Astrocyte (in vitro differentiated cells and primary cell): Measurements from ENCODE around the gene CLCNKA. TPM values are rescaled to one million over a fixed set of nuclear protein-coding genes. Genes with fewer than 3 reads are reported as not detected.

ENCODE experiments used
- DNase-seq: peaks from one replicate; pipeline ENCODE4 v3.0.0-alpha.2; 2010; ENCODE audit warnings: low read depth
- FAIRE-seq: peaks from 2 replicates; lab custom pipeline; 2011; peaks lifted over from hg19 to GRCh38; lab: Jason Lieb, UNC
- H2AFZ ChIP-seq: 2 replicates; pipeline ENCODE4 v1.6.0; 2012; ENCODE audit warnings: low read depth, low read length, inconsistent platforms
- H3K27ac ChIP-seq: 2 replicates; pipeline ENCODE4 v1.5.1; 2011; ENCODE audit warnings: low read depth, low read length, inconsistent platforms
- H3K27me3 ChIP-seq: 2 replicates; pipeline ENCODE4 v1.6.0; 2011; ENCODE audit warnings: low read length, inconsistent platforms; ENCODE audit not compliant: insufficient read depth
- H3K36me3 ChIP-seq: 2 replicates; pipeline ENCODE4 v1.5.1; 2011; ENCODE audit warnings: low read length, inconsistent platforms; ENCODE audit not compliant: insufficient read depth
- H3K4me1 ChIP-seq: 2 replicates; pipeline ENCODE4 v1.5.1; 2011; ENCODE audit warnings: low read length, inconsistent platforms; ENCODE audit not compliant: insufficient read depth
- H3K4me2 ChIP-seq: 2 replicates; pipeline ENCODE4 v1.6.0; 2012; ENCODE audit warnings: low read length, inconsistent platforms
- H3K4me3 ChIP-seq: 2 replicates; pipeline ENCODE4 v1.5.1; 2011; ENCODE audit warnings: low read depth, mild to moderate bottlenecking, low read length, inconsistent platforms; ENCODE audit not compliant: insufficient read depth
- H3K79me2 ChIP-seq: 2 replicates; pipeline ENCODE4 v1.6.0; 2012; ENCODE audit warnings: mild to moderate bottlenecking, low read length, inconsistent platforms; ENCODE audit not compliant: insufficient read depth
- H3K9ac ChIP-seq: 2 replicates; pipeline ENCODE4 v1.6.0; 2012; ENCODE audit warnings: mild to moderate bottlenecking, low read length, inconsistent platforms
- H3K9me3 ChIP-seq: 2 replicates; pipeline ENCODE4 v1.5.1; 2012; ENCODE audit warnings: low read depth, mild to moderate bottlenecking, low read length, inconsistent platforms; ENCODE audit not compliant: insufficient read depth
- H4K20me1 ChIP-seq: 2 replicates; pipeline ENCODE4 v1.6.0; 2012; ENCODE audit warnings: low read length, inconsistent platforms; ENCODE audit not compliant: insufficient read depth
- H3K27ac Mint-ChIP-seq: one replicate; pipeline ENCODE4 v1.8.0; 2021; ENCODE audit warnings: mild to moderate bottlenecking, mixed read lengths; ENCODE audit not compliant: unreplicated experiment
- H3K27me3 Mint-ChIP-seq: one replicate; pipeline ENCODE4 v1.8.0; 2021; ENCODE audit warnings: low read depth, mixed read lengths; ENCODE audit not compliant: unreplicated experiment
- H3K36me3 Mint-ChIP-seq: one replicate; pipeline ENCODE4 v1.8.0; 2021; ENCODE audit warnings: low read depth, mixed read lengths; ENCODE audit not compliant: unreplicated experiment
- H3K4me1 Mint-ChIP-seq: one replicate; pipeline ENCODE4 v1.8.0; 2021; ENCODE audit warnings: low read depth, mixed read lengths; ENCODE audit not compliant: unreplicated experiment
- H3K4me3 Mint-ChIP-seq: one replicate; pipeline ENCODE4 v1.8.0; 2021; ENCODE audit warnings: mild to moderate bottlenecking, moderate library complexity, mixed read lengths; ENCODE audit not compliant: unreplicated experiment
- H3K9me3 Mint-ChIP-seq: one replicate; pipeline ENCODE4 v1.8.0; 2021; ENCODE audit warnings: mild to moderate bottlenecking, mixed read lengths; ENCODE audit not compliant: unreplicated experiment
- CTCF ChIP-seq: IDR thresholded peaks from 2 replicates; pipeline ENCODE4 v1.5.1; 2011; ENCODE audit warnings: low read depth, mild to moderate bottlenecking, inconsistent platforms, low read length, moderate library complexity; ENCODE audit not compliant: insufficient read depth
- EZH2 ChIP-seq: IDR thresholded peaks from 2 replicates; pipeline ENCODE4 v1.6.1; 2012; ENCODE audit warnings: mild to moderate bottlenecking, low read length, inconsistent platforms; ENCODE audit not compliant: insufficient read depth
- total RNA-seq: library from RNA; stranded (reverse); gene quantifications from 2 replicates; pipeline ENCODE4 v1.2.1, GENCODE V29; 2021

Gene CLCNKA
- total RNA-seq, 1 donor from 2014 or later: 0.16 TPM

GRCh38 chr1:16077406-16078245 lies 55.8 kb downstream of the CLCNKA start:
- no peak overlapping the region for H3K9ac ChIP-seq
- H3K27ac Mint-ChIP-seq: peak overlapping the region; percentile 28
- H3K27me3 Mint-ChIP-seq: peaks cover 25% of the 10 kb centered on the region
- H4K20me1 ChIP-seq: no peaks in the 10 kb centered on the region
- TF ChIP-seq EZH2 (no peak), CTCF (no peak)
- H3K9me3 ChIP-seq: no peaks in the 10 kb centered on the region
- DNase-seq (peak; percentile 13), FAIRE-seq (no peak)
- H3K4me1 Mint-ChIP-seq: peaks cover 5% of the 10 kb centered on the region
- no peak overlapping the region for H3K4me3 ChIP-seq
- H3K27ac ChIP-seq: no peak overlapping the region
- no peaks in the 10 kb centered on the region for H3K36me3 Mint-ChIP-seq
- peak overlapping the region; percentile 48 for H3K4me2 ChIP-seq
- peaks cover 35% of the 10 kb centered on the region for H3K4me1 ChIP-seq
- no peaks in the 10 kb centered on the region for H3K27me3 ChIP-seq
- no peaks in the 10 kb centered on the region for H3K9me3 Mint-ChIP-seq
- H3K36me3 ChIP-seq: no peaks in the 10 kb centered on the region
- H3K79me2 ChIP-seq: no peaks in the 10 kb centered on the region
- no peak overlapping the region for H3K4me3 Mint-ChIP-seq
- no peak overlapping the region for H2AFZ ChIP-seq

DNA sequence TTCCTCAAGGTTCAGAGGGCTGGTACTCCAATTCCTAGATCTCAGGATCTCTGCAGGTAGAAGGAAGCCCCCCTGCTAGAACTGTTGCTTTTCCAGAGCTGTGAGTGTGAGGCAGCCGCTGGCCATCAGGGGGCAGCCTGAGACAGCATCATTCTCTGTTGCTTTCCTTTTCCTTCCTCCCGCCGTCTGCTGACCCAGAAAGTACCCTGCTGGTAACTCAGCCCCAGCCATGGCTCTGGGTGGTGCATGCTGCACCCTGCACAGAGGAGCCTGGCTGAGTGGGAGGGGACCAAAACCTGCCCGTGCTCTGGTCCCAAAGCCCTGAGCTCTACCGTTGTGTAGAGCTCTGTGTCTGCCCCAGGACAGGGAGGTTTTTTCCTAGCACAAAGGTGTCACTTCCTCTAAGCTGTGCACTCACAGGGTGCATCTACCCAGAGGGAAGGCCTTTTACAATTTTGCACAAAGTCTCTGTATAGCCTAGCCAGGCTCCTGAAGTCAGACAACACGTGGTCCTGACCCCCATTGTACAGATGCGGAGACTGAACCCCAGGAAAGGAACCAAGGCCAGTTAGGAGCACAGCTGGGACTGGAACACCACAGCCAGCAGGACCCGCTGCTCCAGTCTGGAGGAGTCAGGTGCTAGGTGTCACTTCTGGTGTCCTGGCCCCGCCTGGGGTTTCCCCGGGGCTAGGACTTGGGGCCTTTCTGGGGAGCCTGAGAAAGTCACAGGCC lies 57.3 kb downstream of the CLCNKA start:
- Histone ChIP-seq H3K27me3 (no peaks in the 10 kb centered on the region), H3K36me3 (no peaks in the 10 kb centered on the region), H3K79me2 (no peaks in the 10 kb centered on the region), H2AFZ (peak overlapping the region; percentile 58), H3K4me1 (peaks cover 30% of the 10 kb centered on the region), H3K4me3 (no peak overlapping the region), H3K4me2 (peak overlapping the region; percentile 52), H3K9me3 (no peaks in the 10 kb centered on the region), H3K27ac (no peak overlapping the region), H3K9ac (no peak overlapping the region), H4K20me1 (no peaks in the 10 kb centered on the region)
- DNase-seq (peak; percentile 35), FAIRE-seq (no peak)
- peaks cover 2% of the 10 kb centered on the region for H3K4me1 Mint-ChIP-seq
- H3K36me3 Mint-ChIP-seq: no peaks in the 10 kb centered on the region
- H3K27ac Mint-ChIP-seq: peak overlapping the region; percentile 80
- TF ChIP-seq CTCF: peak; percentile 81
- TF ChIP-seq EZH2: no peak
- no peaks in the 10 kb centered on the region for H3K9me3 Mint-ChIP-seq
- peaks cover 22% of the 10 kb centered on the region for H3K27me3 Mint-ChIP-seq
- no peak overlapping the region for H3K4me3 Mint-ChIP-seq
